ENCODE measurements around the gene AANAT.

Gene AANAT

DNA sequence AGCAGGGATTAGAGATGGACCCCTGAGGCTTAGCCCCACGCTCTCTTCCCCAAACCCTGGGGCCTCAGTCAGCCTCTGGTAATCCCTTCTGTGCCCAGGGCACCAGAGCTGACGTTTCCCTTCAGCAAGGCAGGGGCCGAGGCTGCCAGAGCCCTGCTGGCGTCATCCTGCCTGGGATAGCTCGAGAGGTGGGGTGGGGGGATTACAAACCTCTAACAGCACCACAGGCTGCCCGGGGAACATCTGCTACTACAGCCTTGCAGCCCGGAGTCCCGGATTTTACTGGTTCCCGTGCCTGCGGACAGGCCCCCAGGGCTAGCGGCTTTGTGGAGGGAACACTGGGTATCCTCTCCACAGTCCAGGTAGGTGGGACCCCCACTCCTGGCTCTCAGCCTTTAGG, at the start of gene AANAT:
Gene AANAT, plus strand, starts transcription at position 238 of the 400 bp plus-strand sequence. CDS start 1,144 bp downstream, outside the sequence.
- DNase-seq: no peak

GRCh38 chr17:76419576-76420260, 47.7 kb upstream of the AANAT start:
- peak; percentile 10 for DNase-seq

DNA sequence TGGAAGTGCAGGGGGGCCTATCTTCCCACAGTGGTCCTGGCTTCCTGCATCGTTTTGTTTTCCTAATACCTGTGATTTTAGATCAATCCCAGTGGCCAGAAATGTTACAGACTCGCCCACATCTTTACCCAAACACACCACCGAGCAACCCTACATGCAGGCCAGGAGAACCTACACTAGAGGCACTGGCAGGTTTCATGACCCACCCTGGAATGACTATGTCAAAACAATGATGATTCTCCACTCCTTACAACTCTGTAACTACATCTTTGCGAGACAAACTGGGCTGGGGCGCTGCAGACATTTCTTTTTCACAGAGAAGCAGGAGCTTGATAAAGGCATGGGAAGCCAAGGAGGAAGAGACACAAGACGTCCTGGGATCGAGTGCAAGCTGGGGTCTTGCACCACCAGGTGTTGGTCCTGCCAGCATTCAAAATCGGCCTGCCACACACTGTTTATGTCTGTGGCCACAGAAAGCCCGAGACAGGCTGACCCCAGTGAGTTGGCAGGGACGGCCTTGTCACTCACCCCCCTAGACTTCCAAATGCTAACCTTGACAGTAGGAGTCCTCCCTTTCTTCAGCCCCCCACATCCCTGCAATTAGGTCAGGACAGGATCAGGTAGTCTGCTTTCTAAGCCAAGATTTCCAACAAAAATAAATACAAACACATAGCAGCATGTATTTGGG, 46.9 kb upstream of the AANAT start:
- DNase-seq: no peak

GRCh38 chr17:76421044-76421407, 46.4 kb upstream of the AANAT start:
- DNase-seq: no peak

- DNase-seq: no peak
These were observed 45.0 kb upstream of the AANAT start for GRCh38 chr17:76422406-76422805.

DNA sequence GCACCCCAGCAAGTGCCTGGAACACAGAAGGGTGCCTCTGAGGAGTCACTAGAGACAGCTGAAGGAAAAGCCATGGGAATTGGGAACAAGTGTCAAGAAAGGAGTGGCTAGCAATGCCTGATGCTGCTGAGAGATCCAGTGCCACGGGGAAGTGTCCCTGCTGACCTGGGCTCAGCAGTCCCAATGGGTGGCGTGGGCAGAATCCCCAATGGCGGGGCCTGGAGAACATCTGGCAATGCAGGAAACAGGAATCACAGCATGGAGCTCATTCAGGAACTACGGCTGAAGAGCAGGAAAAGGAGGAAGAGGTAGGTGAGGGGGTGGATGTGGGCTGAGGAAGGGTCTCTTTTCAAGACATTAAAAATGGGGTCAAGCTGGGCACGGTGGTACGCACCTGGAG, 44.5 kb upstream of the AANAT start:
- no peak for DNase-seq

- no peak for DNase-seq
These were observed 40.5 kb upstream of the AANAT start for GRCh38 chr17:76426853-76427252.

- no peak for DNase-seq
These were observed 39.7 kb upstream of the AANAT start for GRCh38 chr17:76427501-76428231.

- DNase-seq: no peak
These were observed 38.9 kb upstream of the AANAT start for GRCh38 chr17:76428511-76428910.

GRCh38 chr17:76431509-76431908, 35.9 kb upstream of the AANAT start:
- no peak for DNase-seq

DNA sequence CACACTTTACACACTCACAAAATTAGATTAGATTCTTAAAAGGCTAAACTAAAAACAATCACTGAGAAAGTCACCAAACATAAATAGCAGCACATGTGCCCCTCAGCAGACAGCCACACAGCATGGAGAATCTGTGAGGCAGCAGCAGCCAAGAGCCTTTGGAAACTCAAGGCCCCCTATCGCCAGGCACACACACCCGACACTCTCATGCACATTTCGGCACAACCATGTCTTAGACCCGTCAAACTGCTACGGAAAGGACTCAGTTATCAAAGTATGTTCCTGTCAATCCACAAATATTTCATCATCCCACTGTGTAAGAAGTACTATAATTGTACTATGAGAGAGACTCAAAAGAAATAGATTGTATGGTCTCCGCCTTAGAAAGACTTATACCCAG, 35.4 kb upstream of the AANAT start:
- DNase-seq: no peak

GRCh38 chr17:76432712-76433336, 34.6 kb upstream of the AANAT start:
- DNase-seq: no peak

GRCh38 chr17:76433693-76434092, 33.7 kb upstream of the AANAT start:
- DNase-seq: no peak

GRCh38 chr17:76434870-76435269, 32.5 kb upstream of the AANAT start:
- no peak for DNase-seq

DNA sequence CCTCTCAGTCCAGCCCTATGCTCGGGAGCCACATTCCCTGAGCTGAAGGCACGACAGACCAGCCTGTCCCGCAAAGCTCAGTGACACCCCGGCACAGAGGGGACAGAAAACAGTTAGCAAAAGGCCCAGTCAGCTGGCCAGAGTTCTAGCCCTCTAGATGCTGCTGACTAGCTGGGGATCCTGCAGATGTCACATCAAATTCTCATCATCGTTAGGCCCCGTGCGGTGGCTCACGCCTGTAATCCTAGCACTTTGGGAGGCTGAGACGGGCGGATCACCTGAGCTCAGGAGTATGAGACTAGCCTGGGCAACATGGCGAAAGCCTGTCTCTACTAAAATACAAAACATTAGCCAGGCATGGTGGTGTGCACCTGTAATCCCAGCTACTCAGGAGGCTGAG, 31.7 kb upstream of the AANAT start:
- no peak for DNase-seq

DNA sequence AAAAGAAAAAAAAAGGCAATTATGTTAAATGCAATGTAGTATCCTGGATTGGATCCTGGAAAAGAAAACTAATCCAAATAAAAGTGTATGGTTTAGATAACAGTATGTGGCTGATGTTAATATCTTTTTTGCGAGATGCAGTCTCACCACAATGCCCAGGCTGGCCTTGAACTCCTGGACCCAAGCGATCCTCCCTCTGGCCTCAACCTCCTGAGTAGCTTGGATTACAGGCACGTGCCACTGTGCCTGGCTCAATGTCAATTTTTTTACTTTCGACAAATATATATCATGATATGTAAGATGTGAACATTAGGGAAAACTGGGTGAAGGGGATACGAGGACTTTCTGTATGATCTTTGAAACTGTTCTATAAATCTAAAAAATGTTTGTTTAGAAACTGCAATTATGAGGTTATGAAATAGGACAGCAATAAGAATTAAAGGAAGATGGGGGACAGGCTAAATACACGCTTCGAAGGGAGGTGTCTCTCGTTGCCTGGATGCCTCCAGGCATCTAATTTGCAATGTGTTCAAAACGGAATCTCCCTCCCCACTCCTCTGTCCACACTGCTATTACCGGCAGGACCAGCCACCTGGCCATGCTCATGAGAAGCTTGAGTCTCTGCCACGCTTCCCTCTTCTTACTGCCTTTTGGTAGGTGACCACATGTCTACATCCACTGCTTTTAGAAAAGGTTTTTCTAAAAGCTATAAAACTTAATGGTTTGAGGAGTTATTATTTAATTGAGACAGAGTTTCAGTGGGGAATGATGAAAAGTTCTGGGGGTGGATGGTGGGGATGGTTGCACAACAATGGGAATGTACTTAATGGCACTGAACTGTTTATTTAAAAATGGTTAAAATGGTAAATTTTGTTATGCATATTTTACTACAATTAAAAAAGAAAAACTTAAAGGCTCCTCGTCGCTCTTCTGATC, 29.7 kb upstream of the AANAT start:
- DNase-seq: no peak

DNA sequence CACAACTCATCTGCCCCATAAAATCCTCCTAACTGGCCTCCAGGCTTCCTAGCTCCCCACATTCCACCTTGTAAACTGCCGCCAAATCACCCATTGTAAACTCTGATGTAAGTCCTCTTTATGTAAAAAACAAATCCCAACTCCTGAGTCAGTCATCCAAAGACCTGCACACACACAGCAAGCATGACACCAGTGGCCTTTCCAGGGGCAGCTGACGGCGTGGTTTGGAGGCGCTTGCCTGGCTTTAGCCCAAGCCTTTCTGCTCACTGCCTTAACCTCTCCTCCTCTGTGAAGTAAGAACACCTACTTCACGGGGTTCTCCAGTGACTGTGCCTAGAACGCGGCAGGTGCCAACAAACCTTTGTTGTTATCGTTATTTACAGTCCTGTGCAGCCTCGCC, 28.5 kb upstream of the AANAT start:
- DNase-seq: no peak

- no peak for DNase-seq
These were observed 28.0 kb upstream of the AANAT start for GRCh38 chr17:76439314-76439928.

DNA sequence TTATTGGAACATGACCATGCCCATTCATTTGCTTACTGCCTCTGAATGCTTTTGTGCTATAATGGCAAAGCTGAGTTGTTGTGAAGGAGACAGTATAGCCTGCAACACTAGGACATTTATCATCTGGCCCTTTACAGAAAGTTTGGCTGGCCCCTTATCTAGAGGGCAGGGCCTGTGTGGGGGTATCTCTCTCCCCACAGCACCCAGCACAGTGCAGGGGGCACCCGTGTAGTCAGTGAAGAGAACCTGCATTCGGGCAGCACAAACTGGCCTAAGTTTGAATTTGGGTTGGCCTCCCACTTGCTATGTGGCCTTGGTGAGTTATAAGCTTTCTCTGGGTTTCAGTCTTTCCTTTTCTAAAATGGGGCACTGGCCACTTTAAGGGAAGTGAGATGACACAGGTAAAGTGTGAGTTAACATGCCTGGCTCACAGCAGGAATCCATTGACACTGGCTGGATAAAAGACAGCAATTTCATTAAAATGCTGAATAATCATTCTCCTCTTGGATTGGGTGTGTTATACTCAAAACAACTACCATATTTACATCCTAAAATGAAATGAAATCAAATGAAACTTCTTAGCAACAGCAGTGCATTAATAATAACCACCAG, 26.5 kb upstream of the AANAT start:
- DNase-seq: no peak

DNA sequence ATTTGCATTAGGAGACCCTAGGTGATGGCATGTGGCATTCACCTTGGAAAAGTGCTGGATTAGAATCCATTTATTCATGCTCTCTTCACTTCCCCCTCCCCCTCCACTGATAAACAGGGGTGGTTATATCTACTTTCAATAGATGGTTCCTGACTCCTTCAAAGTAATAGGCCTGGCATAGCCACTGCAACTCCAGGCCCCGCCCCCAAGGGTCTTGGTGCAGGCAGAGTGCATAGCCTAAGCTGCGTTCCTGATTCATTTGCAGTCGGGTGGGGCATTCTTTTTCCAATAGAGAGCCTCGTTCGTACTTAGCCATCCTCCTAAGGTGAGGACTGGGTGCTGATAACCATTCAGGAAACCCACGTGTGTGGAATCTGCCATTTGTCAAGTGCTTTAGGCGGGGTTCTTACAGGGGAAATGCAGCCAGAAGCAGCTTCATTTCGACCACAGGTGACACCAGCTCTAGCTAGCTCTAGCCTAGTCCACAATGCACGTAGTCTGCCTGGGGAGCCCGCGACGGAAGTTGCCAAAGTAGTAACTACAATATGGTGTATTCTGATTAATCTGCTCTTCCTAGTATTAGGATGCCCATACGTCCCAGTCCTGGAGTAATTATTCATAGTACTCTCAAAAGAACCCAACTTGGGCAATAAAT, 25.6 kb upstream of the AANAT start:
- no peak for DNase-seq
